ENCODE data around the gene CRB3. TPM values are rescaled to one million over a fixed set of nuclear protein-coding genes. Genes with fewer than 3 reads are reported as not detected.

Gene CRB3
- total and polyA plus RNA-seq, 9 of the 15 experiments (the other 6 are each of a cell fraction or from before 2014, with no cell fraction given), result 0.49 TPM; not detected in 8

- TF ChIP-seq ZC3H4 (CRISPR knock-in tag; IDR thresholded peaks at IDR 0.05; ENCODE audit: borderline replicate concordance) (no peak), ZNF695 (CRISPR knock-in tag; IDR thresholded peaks at IDR 0.05) (no peak), ZNF318 (IDR thresholded peaks at IDR 0.05; ENCODE audit: borderline replicate concordance in 1 of 2, low read depth in 1 of 2) (no peak), HMGN3 (IDR thresholded peaks at IDR 0.05; ENCODE audit: borderline replicate concordance, extremely low read depth, insufficient read length, low read depth, low read length) (no peak), DACH1 (IDR thresholded peaks at IDR 0.05; ENCODE audit: partially characterized antibody) (no peak), ZNF699 (CRISPR knock-in tag; IDR thresholded peaks at IDR 0.05; ENCODE audit: insufficient replicate concordance) (no peak), TEAD1 (CRISPR knock-in tag; IDR thresholded peaks at IDR 0.05) (no peak), LCOR (CRISPR knock-in tag; IDR thresholded peaks at IDR 0.05) (no peak), ATF7 (IDR thresholded peaks at IDR 0.05) (peak; percentile 44; the same call in 1 of the 2 replicates), ZNF668 (CRISPR knock-in tag; IDR thresholded peaks at IDR 0.05) (no peak)
- TF ChIP-seq, protein P1, sequence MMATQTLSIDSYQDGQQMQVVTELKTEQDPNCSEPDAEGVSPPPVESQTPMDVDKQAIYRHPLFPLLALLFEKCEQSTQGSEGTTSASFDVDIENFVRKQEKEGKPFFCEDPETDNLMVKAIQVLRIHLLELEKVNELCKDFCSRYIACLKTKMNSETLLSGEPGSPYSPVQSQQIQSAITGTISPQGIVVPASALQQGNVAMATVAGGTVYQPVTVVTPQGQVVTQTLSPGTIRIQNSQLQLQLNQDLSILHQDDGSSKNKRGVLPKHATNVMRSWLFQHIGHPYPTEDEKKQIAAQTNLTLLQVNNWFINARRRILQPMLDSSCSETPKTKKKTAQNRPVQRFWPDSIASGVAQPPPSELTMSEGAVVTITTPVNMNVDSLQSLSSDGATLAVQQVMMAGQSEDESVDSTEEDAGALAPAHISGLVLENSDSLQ (IDR thresholded peaks at IDR 0.05), result peak; percentile 25; the same call in 1 of the 2 replicates
- TF ChIP-seq, protein P2, sequence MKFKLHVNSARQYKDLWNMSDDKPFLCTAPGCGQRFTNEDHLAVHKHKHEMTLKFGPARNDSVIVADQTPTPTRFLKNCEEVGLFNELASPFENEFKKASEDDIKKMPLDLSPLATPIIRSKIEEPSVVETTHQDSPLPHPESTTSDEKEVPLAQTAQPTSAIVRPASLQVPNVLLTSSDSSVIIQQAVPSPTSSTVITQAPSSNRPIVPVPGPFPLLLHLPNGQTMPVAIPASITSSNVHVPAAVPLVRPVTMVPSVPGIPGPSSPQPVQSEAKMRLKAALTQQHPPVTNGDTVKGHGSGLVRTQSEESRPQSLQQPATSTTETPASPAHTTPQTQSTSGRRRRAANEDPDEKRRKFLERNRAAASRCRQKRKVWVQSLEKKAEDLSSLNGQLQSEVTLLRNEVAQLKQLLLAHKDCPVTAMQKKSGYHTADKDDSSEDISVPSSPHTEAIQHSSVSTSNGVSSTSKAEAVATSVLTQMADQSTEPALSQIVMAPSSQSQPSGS (CRISPR knock-in tag; IDR thresholded peaks at IDR 0.05), result no peak
- TF ChIP-seq, protein P3, sequence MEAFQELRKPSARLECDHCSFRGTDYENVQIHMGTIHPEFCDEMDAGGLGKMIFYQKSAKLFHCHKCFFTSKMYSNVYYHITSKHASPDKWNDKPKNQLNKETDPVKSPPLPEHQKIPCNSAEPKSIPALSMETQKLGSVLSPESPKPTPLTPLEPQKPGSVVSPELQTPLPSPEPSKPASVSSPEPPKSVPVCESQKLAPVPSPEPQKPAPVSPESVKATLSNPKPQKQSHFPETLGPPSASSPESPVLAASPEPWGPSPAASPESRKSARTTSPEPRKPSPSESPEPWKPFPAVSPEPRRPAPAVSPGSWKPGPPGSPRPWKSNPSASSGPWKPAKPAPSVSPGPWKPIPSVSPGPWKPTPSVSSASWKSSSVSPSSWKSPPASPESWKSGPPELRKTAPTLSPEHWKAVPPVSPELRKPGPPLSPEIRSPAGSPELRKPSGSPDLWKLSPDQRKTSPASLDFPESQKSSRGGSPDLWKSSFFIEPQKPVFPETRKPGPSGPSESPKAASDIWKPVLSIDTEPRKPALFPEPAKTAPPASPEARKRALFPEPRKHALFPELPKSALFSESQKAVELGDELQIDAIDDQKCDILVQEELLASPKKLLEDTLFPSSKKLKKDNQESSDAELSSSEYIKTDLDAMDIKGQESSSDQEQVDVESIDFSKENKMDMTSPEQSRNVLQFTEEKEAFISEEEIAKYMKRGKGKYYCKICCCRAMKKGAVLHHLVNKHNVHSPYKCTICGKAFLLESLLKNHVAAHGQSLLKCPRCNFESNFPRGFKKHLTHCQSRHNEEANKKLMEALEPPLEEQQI (IDR thresholded peaks at IDR 0.05), result no peak
Observed at GRCh38 chr19:6476155-6476895, 12.3 kb downstream of the CRB3 start (continued).

All from K562 (cell line).